H1 (cell line): ENCODE data around the gene HMGCL. TPM values are rescaled to one million over a fixed set of nuclear protein-coding genes. Genes with fewer than 3 reads are reported as not detected.

Experiments used
- CTCF ChIA-PET: fragments of 300-600 bp; sonication (Branson Sonifier 250); formaldehyde crosslinking; loops from one replicate; lab custom pipeline; 2021; ENCODE audit not compliant: partially characterized antibody; lab: Charles Lee
- POLR2A ChIA-PET: fragments of 300-600 bp; sonication (Branson Sonifier 250); formaldehyde crosslinking; loops from one replicate; lab custom pipeline; 2021; ENCODE audit warnings: inconsistent platforms; ENCODE audit not compliant: partially characterized antibody; lab: Charles Lee
- DNase-seq, 2 experiments: peaks; one replicate each; pipeline versions ENCODE4 v3.0.0 to v3.0.0-alpha.2; 2010 to 2022; ENCODE audit warnings: low spot score in 2 of 2, low read depth in 1 of 2, mixed read lengths in 1 of 2
- FAIRE-seq: peaks from 2 replicates; lab custom pipeline; 2011; peaks lifted over from hg19 to GRCh38; lab: Jason Lieb, UNC
- H2AFZ ChIP-seq: 2 replicates; pipeline ENCODE4 v1.8.1; 2012; ENCODE audit warnings: low read length, inconsistent platforms
- H2AK5ac ChIP-seq: 2 replicates; pipeline ENCODE4 v1.6.1; 2013; ENCODE audit warnings: low read depth, low read length
- H2BK120ac ChIP-seq: replicated peaks from 2 replicates; pipeline ENCODE3; 2013; ENCODE audit warnings: low read depth, low read length, inconsistent platforms
- H2BK12ac ChIP-seq: 2 replicates; pipeline ENCODE4 v1.6.1; 2013; ENCODE audit warnings: low read depth, low read length
- H2BK15ac ChIP-seq: 2 replicates; pipeline ENCODE4 v1.6.1; 2013; ENCODE audit warnings: low read length
- H2BK20ac ChIP-seq: 2 replicates; pipeline ENCODE4 v1.6.1; 2013; ENCODE audit warnings: low read length
- H2BK5ac ChIP-seq: 2 replicates; pipeline ENCODE4 v1.6.1; 2013; ENCODE audit warnings: low read depth, low read length
- H3K14ac ChIP-seq: 2 replicates; pipeline ENCODE4 v1.6.1; 2013; ENCODE audit warnings: inconsistent platforms; ENCODE audit not compliant: insufficient read length
- H3K18ac ChIP-seq: 2 replicates; pipeline ENCODE4 v1.6.1; 2013; ENCODE audit warnings: low read length; ENCODE audit errors: extremely low read depth
- H3K23ac ChIP-seq: 2 replicates; pipeline ENCODE4 v1.6.1; 2013; ENCODE audit warnings: inconsistent platforms; ENCODE audit not compliant: insufficient read length
- H3K23me2 ChIP-seq: 2 replicates; pipeline ENCODE4 v1.6.1; 2013; ENCODE audit warnings: low read depth, low read length
- H3K27ac ChIP-seq: 2 replicates; pipeline ENCODE4 v1.6.1; 2011; ENCODE audit warnings: low read depth, low read length, inconsistent platforms
- H3K27me3 ChIP-seq, 4 experiments: replicated peaks in 1 of 4; 1 replicate in 1 of 4; 2 replicates in 3 of 4; pipeline versions ENCODE4 v1.6.1 to v1.8.1; 2011 to 2013; ENCODE audit warnings: low read length in 3 of 4, mild to moderate bottlenecking in 3 of 4, inconsistent platforms in 2 of 4, mixed read lengths in 2 of 4, moderate library complexity in 1 of 4; ENCODE audit not compliant: control insufficient read depth in 3 of 4, insufficient read depth in 3 of 4; ENCODE audit errors: extremely low read depth in 1 of 4
- H3K36me3 ChIP-seq, 4 experiments: 2 replicates each; pipeline versions ENCODE4 v1.6.1 to v1.8.1; 2011 to 2013; ENCODE audit warnings: mild to moderate bottlenecking in 4 of 4, low read length in 3 of 4, moderate library complexity in 2 of 4, control low read depth in 1 of 4, inconsistent platforms in 1 of 4; ENCODE audit not compliant: insufficient read depth in 4 of 4, control insufficient read depth in 2 of 4
- H3K4ac ChIP-seq: replicated peaks from 2 replicates; pipeline ENCODE3; 2013; ENCODE audit warnings: low read length, low read depth, mixed read lengths, inconsistent platforms; ENCODE audit not compliant: insufficient read length
- H3K4me1 ChIP-seq, 4 experiments: replicated peaks in 1 of 4; 1 replicate in 1 of 4; 2 replicates in 3 of 4; pipeline versions ENCODE4 v1.6.1 to v1.8.1; 2011 to 2013; ENCODE audit warnings: low read length in 3 of 4, inconsistent platforms in 2 of 4, mixed read lengths in 1 of 4; ENCODE audit not compliant: insufficient read depth in 4 of 4, control insufficient read depth in 3 of 4
- H3K4me2 ChIP-seq, 2 experiments: 2 replicates each; pipeline versions ENCODE4 v1.6.1 to v1.8.1; 2011 to 2013; ENCODE audit warnings: low read depth in 2 of 2, low read length in 2 of 2, control low read depth in 1 of 2, inconsistent platforms in 1 of 2, mild to moderate bottlenecking in 1 of 2; ENCODE audit not compliant: insufficient read depth in 1 of 2
- H3K4me3 ChIP-seq, 4 experiments: fragments of 200-600, 300-600 bp in 1 of 4; sonication (generic), shearing (Covaris generic), sonication (Bioruptor Twin) in 1 of 4; 2 replicates each; pipeline versions ENCODE4 v1.5.1 to v1.8.1; 2011 to 2016; ENCODE audit warnings: low read length in 4 of 4, low read depth in 3 of 4, control low read depth in 2 of 4, inconsistent platforms in 2 of 4, mild to moderate bottlenecking in 2 of 4, mixed read lengths in 1 of 4, moderate library complexity in 1 of 4; ENCODE audit not compliant: insufficient read depth in 2 of 4; ENCODE audit errors: extremely low read depth in 1 of 4
- H3K56ac ChIP-seq: replicated peaks from 2 replicates; pipeline ENCODE3; 2013; ENCODE audit warnings: low read depth, mild to moderate bottlenecking, mixed read lengths, low read length, inconsistent platforms; ENCODE audit not compliant: insufficient read length
- H3K79me1 ChIP-seq: 2 replicates; pipeline ENCODE4 v1.6.1; 2013; ENCODE audit warnings: low read depth, low read length, control low read depth
- H3K79me2 ChIP-seq, 2 experiments: 2 replicates each; pipeline versions ENCODE4 v1.6.1 to v1.8.1; 2012 to 2013; ENCODE audit warnings: low read length in 2 of 2, mild to moderate bottlenecking in 2 of 2, inconsistent platforms in 1 of 2; ENCODE audit not compliant: insufficient read depth in 2 of 2, control insufficient read depth in 1 of 2
- H3K9ac ChIP-seq, 4 experiments: replicated peaks in 1 of 4; 1 replicate in 1 of 4; 2 replicates in 3 of 4; pipeline versions ENCODE4 v1.6.1 to v1.8.1; 2011 to 2013; ENCODE audit warnings: low read depth in 3 of 4, low read length in 3 of 4, control low read depth in 2 of 4, mild to moderate bottlenecking in 2 of 4, moderate library complexity in 2 of 4, inconsistent platforms in 1 of 4; ENCODE audit errors: extremely low read depth in 1 of 4
- H3K9me3 ChIP-seq, 2 experiments: 2 replicates each; pipeline versions ENCODE4 v1.6.1 to v1.8.1; 2012 to 2013; ENCODE audit warnings: mild to moderate bottlenecking in 2 of 2, moderate library complexity in 2 of 2, control low read depth in 1 of 2, inconsistent platforms in 1 of 2, low read depth in 1 of 2, low read length in 1 of 2, mixed read lengths in 1 of 2; ENCODE audit not compliant: insufficient read depth in 2 of 2
- H4K20me1 ChIP-seq, 2 experiments: replicated peaks in 1 of 2; 2 replicates each; pipeline versions ENCODE3 to v1.8.1; 2011 to 2013; ENCODE audit warnings: inconsistent platforms in 2 of 2, low read length in 2 of 2, mild to moderate bottlenecking in 1 of 2; ENCODE audit not compliant: insufficient read depth in 2 of 2, control insufficient read depth in 1 of 2
- H4K5ac ChIP-seq: 2 replicates; pipeline ENCODE4 v1.6.1; 2013; ENCODE audit warnings: low read length, low read depth, mixed read lengths, inconsistent platforms; ENCODE audit not compliant: insufficient read length
- H4K8ac ChIP-seq: 2 replicates; pipeline ENCODE4 v1.8.0; 2013; ENCODE audit warnings: mild to moderate bottlenecking, moderate library complexity, low read length, inconsistent platforms; ENCODE audit not compliant: insufficient read depth; ENCODE audit errors: extremely low read depth
- H4K91ac ChIP-seq: replicated peaks from 2 replicates; pipeline ENCODE3; 2013; ENCODE audit warnings: low read length, mixed read lengths, inconsistent platforms; ENCODE audit not compliant: insufficient read length
- BRCA1 ChIP-seq: IDR thresholded peaks from 2 replicates; pipeline ENCODE4 v1.6.1; 2012; ENCODE audit warnings: low read depth, low read length, improper control_type of control experiment
- CHD1 ChIP-seq: IDR thresholded peaks from 2 replicates; pipeline ENCODE4 v1.6.1; 2012; ENCODE audit warnings: low read depth, low read length, improper control_type of control experiment
- EP300 ChIP-seq, 2 experiments: IDR thresholded peaks; 1 replicate in 1 of 2; 2 replicates in 1 of 2; pipeline ENCODE4 v1.6.1; 2011 to 2012; ENCODE audit warnings: low read depth in 2 of 2, low read length in 2 of 2, mild to moderate bottlenecking in 2 of 2, borderline replicate concordance in 1 of 2, inconsistent platforms in 1 of 2, moderate library complexity in 1 of 2
- GABPA ChIP-seq: IDR thresholded peaks from 2 replicates; pipeline ENCODE4 v1.6.1; 2011; ENCODE audit warnings: mild to moderate bottlenecking, low read length, moderate library complexity, borderline replicate concordance; ENCODE audit not compliant: insufficient read depth
- HDAC2 ChIP-seq, 2 experiments: fragments of 300-600 bp in 1 of 2; sonication (generic) in 1 of 2; IDR thresholded peaks; 2 replicates each; pipeline ENCODE4 v1.6.1; 2011 to 2012; ENCODE audit warnings: low read depth in 2 of 2, low read length in 2 of 2, mild to moderate bottlenecking in 2 of 2, moderate library complexity in 2 of 2, borderline replicate concordance in 1 of 2, inconsistent platforms in 1 of 2
- HDAC6 ChIP-seq: IDR thresholded peaks from one replicate; pipeline ENCODE4 v1.7.1; 2012; ENCODE audit warnings: low read depth, mild to moderate bottlenecking, inconsistent platforms, low read length, moderate library complexity
- NRF1 ChIP-seq: IDR thresholded peaks from 2 replicates; pipeline ENCODE4 v1.6.1; 2011; ENCODE audit warnings: mild to moderate bottlenecking, low read depth, low read length, improper control_type of control experiment
- RXRA ChIP-seq: IDR thresholded peaks from 2 replicates; pipeline ENCODE4 v1.6.1; 2011; ENCODE audit warnings: low read depth, mild to moderate bottlenecking, low read length, moderate library complexity; ENCODE audit not compliant: insufficient read depth
- SP1 ChIP-seq: IDR thresholded peaks from 2 replicates; pipeline ENCODE4 v1.6.1; 2011; ENCODE audit warnings: low read depth, low read length
- TAF1 ChIP-seq: IDR thresholded peaks from 2 replicates; pipeline ENCODE4 v1.6.1; 2011; ENCODE audit warnings: mild to moderate bottlenecking, low read depth, low read length
- TEAD4 ChIP-seq: IDR thresholded peaks from 2 replicates; pipeline ENCODE4 v1.6.1; 2012; ENCODE audit warnings: low read depth, low read length, inconsistent platforms, mixed read lengths
- ZNF274 ChIP-seq: IDR thresholded peaks from 2 replicates; pipeline ENCODE4 v1.7.0; 2012; ENCODE audit warnings: low read length, borderline replicate concordance; ENCODE audit errors: extremely low read depth
- WGBS, 2 experiments: shearing (Covaris generic) in 1 of 2; methylation state at CpG; one replicate each; pipeline versions ENCODE4 v1.1.6 to v1.1.7; 2013 to 2015; ENCODE audit warnings: low lambda C conversion rate in 2 of 2, mixed read lengths in 2 of 2, inconsistent platforms in 1 of 2, low coverage in 1 of 2, missing lambda C conversion rate in 1 of 2; ENCODE audit not compliant: insufficient replicate concordance in 2 of 2, insufficient coverage in 1 of 2, insufficient read length in 1 of 2; ENCODE audit errors: extremely low coverage in 1 of 2, missing lambda C conversion rate in 1 of 2; 5-methylcytosine and 5-hydroxymethylcytosine counted together
- polyA plus RNA-seq, 7 experiments: library from polyadenylated mRNA; depleted of rRNA in 3 of 7; stranded (reverse) in 5 of 7; unstranded in 2 of 7; fragments of >200 nt in 5 of 7; fragments of 200-250 nt in 2 of 7; gene quantifications; 1 replicate in 5 of 7; 2 replicates in 1 of 7; 4 replicates in 1 of 7; pipeline versions ENCODE4 v1.2.1 to v1.2.3, GENCODE V29; 2011 to 2013; ENCODE audit warnings: missing spikeins in 2 of 7, mixed read lengths in 2 of 7
- total RNA-seq: library from RNA; stranded (reverse); fragmentation: NEBNext Ultra II Directional; extraction: Animal tissue kit (Norgen Biotek cat#: 25700); gene quantifications from 2 replicates; pipeline ENCODE4 v1.2.1, GENCODE V29; 2021

HMGCL gene
- total and polyA plus RNA-seq, 2 of the 8 experiments (the other 6 are each of a cell fraction or from before 2014, with no cell fraction given), result 13.7 to 19.5 TPM

- no peak overlapping the region for H2BK20ac ChIP-seq
- H2AK5ac ChIP-seq, result no peak overlapping the region
- no peak overlapping the region for H3K27ac ChIP-seq
- no peak overlapping the region for H4K5ac ChIP-seq
- no peak overlapping the region for H2BK12ac ChIP-seq
- no peak overlapping the region for H3K4me3 ChIP-seq
- no peak for DNase-seq
- no peak overlapping the region for H3K4ac ChIP-seq
- no peak overlapping the region for H2BK120ac ChIP-seq
- no peak overlapping the region for H3K23ac ChIP-seq
- H2BK15ac ChIP-seq, result no peak overlapping the region
- H3K4me2 ChIP-seq, result no peak overlapping the region
- H4K91ac ChIP-seq, result no peak overlapping the region
- WGBS, 2 experiments, result 85% methylated on average over 10 of the region's 12 CpGs; no CpG with 5 or more reads in 1 of the 2 experiments
- no peaks in the 10 kb centered on the region for H3K27me3 ChIP-seq
- CTCF ChIA-PET, result interaction anchor here (0.6 to 1.8 kb wide), 5 partner anchors 25 to 396 kb away, joined by 3 to 4 read pairs (median 3); no protein-coding TSS in a partner anchor
- POLR2A ChIA-PET, result interaction anchor here (0.6 kb wide), 1 partner anchor 110 kb away, joined by 3 read pairs; no protein-coding TSS in a partner anchor
- no peaks in the 10 kb centered on the region for H3K4me1 ChIP-seq
- H3K9me3 ChIP-seq, result peaks cover 0 to 6% of the 10 kb centered on the region in 2 experiments; a peak in 1 of 4 replicates
- peaks cover 0 to 2% (median 0%) of the 10 kb centered on the region in 4 experiments; a peak in 2 of 8 replicates for H3K36me3 ChIP-seq
- no peaks in the 10 kb centered on the region for H3K23me2 ChIP-seq
- H3K79me1 ChIP-seq, result no peaks in the 10 kb centered on the region
- H4K8ac ChIP-seq, result no peak overlapping the region
- H3K79me2 ChIP-seq, result no peaks in the 10 kb centered on the region
- no peak overlapping the region for H3K56ac ChIP-seq
- no peak overlapping the region for H2BK5ac ChIP-seq
- no peak overlapping the region for H2AFZ ChIP-seq
- H3K14ac ChIP-seq, result no peak overlapping the region
- no peak overlapping the region for H3K9ac ChIP-seq
- no peaks in the 10 kb centered on the region for H4K20me1 ChIP-seq
- FAIRE-seq, result no peak
- H3K18ac ChIP-seq, result no peak overlapping the region
- TF ChIP-seq BRCA1 (no peak), HDAC2 (IDR thresholded peaks at IDR 0.05; ENCODE audit: borderline replicate concordance in 1 of 2, low read depth in 2 of 2, low read length in 2 of 2) (no peak), CHD1 (no peak), ZNF274 (no peak), TAF1 (no peak), RXRA (no peak), SP1 (no peak), TEAD4 (no peak), HDAC6 (no peak), GABPA (no peak), NRF1 (no peak), EP300 (IDR thresholded peaks at IDR 0.05; ENCODE audit: borderline replicate concordance in 1 of 2, low read depth in 2 of 2, low read length in 2 of 2) (no peak)
These were observed 23.7 kb upstream of the HMGCL start for GRCh38 chr1:23848673-23849616.
